Inflammatory macrophage treated with lipopolysaccharide for 1 hour (primary cell): ENCODE data around the gene ZFP36L2.

ENCODE experiments used
- DNase-seq, 2 donors: peaks; one replicate each; pipeline ENCODE4 v3.0.0-alpha.2; 2020 to 2022

The ZFP36L2 gene

DNA sequence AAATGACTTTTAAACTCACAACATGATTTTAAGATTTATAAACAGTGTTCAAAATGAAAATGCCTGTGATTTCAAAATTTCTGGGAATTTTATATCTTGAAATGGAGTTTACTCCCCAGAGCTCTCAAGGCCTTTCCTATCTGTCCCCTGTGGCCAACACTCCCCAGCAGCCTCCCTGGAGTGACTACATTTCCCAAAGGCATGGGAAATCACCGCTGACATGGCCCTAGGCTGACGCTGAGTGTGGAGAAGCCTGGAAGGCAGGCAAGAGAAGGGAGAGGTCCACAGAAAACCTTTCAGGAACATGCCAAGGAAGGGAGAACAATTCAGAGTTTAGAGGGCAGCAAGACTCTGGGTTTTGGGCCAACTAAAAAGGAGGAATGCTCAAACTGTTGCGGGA is 20.2 kb upstream of the ZFP36L2 start:
- no peak for DNase-seq

DNA sequence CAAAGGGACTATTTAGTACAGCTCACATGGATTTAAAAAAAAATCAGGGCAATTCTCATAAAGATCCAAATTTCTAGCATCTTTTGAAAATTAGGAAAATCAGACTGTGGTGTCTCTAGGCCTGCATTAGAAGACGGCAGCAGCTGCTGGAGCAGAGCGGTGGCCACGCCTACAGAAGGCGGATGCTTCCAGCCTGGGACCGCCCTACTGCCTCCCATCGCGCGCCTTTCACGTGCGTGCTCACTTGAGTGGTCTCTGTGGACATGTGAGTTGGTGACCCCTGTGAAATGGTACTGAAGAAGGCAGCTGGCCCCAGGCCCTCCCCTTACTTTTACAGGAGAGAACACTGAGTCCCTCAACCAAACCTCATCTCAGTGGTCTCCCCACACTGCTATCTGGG is 15.2 kb upstream of the ZFP36L2 start:
- DNase-seq = no peak

DNA sequence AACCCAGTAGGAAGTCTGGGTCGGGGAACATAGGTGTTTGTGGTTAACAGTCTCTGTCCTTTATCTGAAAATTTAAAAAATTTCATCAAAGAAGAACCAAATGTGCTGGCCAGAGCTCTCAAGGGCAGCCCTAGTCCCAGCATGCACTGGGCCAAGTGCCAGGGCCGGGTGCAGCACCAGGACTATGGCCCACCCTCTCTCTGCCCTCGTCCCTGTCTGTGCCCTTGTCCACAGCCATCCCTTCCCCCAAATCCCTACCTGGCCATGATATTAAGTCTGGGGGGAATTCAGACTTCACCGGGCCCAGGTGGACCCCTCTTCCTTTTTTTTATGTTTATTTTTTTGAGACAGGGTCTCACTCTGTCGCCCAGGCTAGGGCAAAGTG is 14.4 kb upstream of the ZFP36L2 start:
- DNase-seq = no peak

DNA sequence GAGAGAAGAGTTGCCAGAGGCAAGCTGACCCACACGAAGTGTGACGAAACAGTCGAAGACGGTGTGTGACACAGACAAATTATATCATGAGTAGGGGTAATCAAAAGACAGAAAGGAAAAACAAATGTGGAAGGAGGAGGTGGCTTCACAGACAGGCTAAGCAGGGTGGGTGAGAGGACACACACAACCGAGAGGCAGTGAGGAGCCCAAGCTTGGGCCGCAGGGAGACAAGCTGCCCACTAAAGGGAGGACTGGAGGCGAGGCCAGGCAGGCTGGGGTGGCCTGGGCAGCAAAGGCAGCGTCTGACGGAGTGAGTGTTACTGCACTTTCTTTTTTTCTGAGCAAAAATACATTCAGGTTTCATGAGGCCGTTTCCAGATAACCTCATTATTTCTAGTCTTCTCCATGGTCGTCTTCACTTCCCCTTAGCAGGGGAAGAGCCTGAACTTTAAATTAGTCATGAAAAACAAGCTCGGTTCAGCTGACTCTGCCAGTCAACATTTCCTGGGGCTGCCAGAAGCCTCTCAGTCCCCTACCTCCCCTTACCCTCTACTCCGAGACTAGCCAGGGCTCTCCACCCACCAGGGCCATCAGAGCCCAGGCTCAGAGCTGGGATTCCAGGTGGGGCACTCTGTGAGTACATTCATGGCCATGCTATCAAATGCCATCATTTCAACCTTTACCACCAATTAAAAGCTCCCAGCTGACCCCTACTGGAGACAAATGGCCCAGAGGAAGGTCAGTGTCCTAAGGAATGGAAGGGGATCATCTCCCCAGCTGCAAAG is 13.8 kb upstream of the ZFP36L2 start:
- peak; percentile 55 to 60 for DNase-seq

DNA sequence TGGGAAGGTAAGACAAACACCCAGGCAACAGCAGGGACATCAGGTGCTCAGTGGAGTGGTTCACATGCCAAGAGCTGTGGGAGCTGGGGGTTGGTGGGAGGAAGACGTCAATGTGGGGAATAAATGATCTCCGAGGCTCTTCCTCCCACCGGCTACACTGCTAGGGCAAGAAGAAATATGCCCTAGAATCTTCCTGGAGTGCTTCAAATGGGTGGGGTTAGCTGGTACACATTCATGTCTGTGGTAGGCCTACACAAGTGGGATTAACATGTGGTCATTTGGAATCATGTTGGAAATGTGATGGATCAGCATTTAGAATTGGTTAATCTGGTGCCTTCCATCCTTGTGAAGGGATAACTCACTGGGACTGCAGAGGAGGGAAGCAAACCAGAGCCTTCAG is 12.4 kb upstream of the ZFP36L2 start:
- DNase-seq = no peak

DNA sequence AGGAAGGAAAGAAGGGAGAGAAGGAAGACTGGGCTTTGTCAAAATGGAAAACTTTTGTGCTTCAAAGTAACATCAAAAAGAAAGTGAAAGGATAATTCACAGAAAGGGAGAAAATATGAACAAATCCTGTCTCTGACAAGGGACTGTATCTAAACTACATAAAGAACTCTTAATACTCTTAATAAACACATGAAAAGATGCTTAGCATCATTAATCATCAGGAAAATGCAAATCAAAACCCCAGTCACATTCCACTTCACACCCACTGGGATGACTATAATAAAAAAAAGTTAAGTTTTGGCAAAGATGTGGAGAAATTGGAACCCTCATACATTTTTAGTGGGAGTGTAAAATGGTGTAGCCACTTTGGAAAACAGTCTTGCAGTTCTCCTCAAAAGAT is 11.8 kb upstream of the ZFP36L2 start:
- no peak for DNase-seq

DNA sequence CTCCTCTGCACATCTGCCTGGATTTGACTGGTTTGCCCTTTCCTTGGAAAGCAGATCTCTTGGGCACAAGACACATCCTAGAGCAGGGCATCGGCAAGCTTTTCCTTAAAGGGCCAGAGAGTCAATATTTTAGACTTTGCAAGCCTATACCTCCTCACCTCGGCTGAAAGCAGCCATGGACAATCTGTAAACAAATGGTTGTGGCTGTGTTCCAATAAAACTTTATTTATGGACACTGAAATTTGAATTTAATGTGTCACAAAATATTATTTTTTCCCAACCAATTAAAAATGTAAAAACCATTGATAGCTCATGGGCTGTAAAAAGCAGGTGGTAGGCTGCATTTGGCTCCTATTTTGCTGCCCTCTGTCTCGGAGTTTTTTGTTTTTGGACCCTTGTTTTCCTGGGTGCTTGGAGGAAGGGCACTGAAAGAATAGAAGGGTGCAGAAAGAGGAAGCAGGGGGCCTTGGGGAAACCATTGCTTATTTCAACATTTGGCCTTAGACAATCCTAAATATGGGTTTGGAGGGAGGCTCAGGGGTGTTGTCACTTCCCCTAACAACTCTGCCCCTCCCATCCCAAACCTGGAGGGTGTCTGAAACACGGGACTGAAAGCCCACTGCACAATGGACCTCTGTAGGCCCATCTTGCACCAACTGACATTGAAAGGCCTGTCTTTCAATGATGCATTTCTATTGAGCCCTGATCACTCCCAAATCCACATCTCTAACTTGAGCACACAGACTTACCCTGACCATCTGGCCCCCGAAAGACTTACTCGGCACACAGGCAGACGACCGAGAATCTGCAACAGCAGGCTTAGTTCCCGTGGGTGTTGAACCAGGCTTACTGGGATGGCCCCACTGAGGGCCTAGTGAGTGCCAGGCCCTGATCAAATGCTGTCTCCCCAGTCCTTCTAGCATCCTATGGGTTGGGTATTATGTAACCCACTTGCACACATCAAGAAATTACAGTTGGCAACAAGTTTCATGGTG is 7.1 kb upstream of the ZFP36L2 start:
- DNase-seq = peak; percentile 61 to 64

DNA sequence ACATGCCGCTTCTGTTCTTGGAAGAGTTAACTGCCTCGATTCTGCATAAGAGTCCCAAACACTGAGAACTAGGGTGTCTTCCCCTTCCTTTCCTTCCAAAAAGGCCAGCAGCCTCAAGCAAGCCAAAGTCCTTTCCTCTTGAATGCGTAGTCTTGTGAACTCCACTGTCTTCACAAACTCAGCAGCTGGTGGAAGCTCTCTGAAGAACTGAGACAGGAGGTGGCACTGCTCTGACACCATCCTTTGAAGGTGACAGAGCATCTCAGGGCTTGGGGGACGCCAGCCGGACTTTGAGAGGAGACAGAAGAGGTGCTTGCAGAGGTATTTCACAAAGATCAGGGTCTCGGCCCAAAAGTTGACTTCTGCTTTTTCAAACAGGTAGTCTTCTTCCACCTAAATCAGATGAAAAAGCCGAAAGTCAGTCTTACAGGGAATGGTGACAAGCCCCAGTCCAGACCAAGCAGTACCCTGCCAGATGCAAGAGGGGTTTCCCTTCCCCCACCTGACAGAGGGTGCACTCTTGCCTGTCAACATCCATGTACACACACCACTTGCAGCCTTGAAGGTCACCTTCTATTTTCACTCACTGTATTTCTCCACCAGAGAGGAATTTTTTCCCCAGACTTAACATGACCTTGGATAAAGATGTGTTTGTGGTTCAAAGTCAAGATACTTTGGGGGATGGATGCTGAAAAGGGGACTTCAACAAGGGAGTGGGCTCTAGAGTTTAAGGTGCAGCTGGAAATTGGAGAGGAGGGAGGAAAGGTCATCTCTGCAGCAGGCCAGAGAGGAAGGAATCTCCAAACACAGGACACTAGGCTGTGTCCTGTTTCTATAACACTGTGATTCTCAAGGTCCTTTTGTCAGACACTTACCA is 4.8 kb upstream of the ZFP36L2 start:
- no peak for DNase-seq

DNA sequence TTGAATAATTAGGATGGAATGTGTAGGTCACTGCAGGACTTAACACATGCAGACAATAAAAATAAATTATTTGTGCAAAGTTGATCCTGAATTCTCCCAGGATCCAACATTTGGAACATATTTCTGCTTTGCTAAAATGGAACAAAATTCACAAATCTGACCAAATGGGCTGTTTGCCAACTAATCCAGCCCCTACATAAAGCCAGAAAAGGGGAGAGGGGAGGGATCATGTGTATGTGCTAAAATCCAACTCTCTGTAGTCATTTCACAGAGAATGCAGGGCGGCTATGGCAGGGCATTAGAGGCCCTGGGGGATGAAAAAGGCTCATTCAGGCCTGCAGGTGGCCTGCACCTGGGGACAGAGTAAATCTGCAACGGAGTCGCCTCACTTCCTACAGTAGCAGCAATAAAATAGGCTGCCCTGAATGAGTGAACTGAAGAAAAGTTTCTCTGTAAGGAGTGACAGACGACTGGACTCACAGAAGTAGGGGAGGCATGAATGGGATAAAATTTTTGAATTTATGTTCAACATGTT is 4.0 kb upstream of the ZFP36L2 start:
- DNase-seq = no peak

DNA sequence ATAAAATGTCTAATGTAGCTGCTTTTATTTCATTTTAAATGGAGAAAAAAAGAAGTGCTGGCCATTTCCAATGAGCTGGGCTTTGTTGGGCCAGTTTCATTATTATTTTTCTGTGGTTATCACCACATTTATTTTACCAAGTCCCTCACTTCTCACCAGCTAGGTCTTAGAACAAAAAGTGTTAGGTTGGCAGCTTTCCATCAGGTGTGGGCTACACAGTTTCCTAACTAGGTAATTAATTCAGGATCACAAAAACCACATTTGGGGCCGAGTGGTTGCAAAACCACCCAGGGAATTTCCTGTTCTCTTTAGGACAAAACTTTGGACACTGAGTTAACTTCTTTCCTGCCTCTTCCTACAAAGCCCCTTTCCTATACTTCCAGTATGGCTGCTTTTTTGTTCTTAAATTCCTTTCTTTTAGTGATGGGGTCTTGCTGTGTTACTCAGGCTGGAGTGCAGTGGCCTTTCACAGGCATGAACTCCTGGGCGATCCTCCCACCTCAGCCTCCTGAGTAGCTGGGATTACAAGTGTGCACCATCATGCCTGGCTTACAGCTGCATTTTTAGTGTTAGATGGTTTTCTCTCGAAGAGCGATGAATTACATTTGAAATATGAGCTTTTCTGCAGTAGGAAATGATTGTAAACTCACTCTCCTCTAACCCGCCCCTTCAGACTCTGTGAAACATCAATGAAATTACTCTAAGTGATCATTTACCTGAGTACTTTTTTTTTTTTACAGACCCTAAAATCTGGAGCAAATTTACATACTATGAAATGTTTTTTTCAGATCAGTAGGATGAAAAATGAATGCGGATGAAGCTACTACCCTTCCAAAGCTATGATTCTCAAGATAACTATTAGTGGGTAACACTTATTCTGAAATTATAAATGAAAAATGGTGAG is 2.6 kb upstream of the ZFP36L2 start:
- no peak for DNase-seq

DNA sequence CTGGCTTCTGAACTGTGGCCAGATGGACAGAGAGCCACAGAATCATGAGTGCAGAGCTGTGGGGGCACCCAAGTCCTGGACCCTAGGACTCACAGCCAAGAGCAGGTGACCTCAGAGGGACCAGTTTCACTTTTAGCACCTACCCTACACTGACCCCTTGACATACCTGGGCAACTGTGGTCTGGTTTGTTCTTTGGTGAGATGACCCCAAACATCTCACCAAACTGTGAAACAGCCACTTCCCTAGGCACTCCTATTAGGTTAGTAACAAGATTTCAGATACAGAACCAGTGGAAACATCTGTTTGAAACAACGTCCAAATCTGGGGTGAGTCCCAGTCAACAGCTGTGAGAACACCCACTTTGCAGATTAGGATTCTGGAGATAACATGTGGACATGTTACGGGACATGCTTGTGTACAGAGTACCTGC is 1.9 kb upstream of the ZFP36L2 start:
- no peak for DNase-seq

DNA sequence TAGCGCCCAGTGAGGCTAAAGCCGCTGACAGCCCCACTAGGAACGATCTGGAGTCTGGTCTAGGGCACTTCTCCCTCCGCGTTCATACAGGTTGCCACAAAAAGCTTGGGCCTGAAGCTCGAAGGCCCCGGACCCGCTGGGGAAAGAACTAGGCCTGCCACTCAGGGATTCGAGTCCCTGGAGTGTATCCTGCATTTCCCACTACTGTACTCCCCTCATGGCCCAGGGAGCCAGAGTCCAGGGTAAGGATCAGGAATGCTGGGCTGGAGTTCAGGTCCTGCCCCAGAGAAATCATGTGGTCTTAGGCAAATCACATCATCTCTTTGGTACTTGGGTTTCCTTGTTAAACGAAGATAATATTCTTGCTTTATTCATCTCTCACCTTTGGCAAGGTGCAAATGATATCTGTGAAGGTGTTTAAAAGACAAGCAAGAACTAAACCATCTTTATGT is 1.4 kb upstream of the ZFP36L2 start:
- peak in 1 of 2 donors; percentile 67 for DNase-seq

DNA sequence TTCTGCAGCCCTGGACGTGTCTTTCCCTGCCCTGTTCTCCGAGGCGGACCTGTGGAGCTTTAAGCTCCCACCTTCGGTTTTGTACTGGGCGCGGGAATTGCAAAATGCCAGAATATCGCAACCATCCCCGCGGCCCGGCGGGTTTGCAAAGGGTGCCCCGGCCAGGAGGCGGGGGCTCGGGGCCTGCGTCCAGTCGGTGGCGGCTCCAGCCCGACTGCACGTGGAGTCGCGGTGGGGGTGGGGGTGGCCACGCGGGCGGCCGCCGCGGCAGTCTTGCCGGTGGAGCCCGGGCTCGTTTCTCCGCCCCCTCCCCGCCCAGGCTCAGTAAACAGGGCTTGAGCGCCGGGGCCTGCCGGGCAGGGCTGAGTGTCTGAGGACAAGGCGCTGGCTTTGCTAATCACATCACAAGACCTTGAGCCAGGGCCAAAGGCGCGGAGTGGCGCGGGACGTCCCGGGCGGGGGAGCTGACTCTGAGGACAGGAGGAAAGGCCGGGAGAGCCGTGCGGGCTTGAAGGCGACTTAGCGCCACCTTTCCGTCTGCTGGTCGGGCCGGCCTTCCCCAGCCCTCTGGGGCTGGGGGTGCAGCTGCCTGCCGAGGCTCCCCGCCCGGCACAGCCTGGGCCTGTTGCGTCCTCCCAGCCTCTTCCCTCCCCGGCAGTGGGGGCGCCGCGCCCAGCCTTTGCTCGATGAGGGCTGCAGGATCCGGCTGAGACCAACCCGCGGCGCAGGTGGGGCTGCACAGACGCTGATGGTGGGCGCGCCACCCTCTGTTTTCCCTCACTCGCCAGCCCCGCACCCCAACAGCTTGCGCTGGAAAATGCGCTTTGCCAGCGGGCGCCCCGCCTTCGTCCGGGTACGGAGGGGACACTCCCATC is 786 bp upstream of the ZFP36L2 start:
- peak; percentile 80 to 92 for DNase-seq

DNA sequence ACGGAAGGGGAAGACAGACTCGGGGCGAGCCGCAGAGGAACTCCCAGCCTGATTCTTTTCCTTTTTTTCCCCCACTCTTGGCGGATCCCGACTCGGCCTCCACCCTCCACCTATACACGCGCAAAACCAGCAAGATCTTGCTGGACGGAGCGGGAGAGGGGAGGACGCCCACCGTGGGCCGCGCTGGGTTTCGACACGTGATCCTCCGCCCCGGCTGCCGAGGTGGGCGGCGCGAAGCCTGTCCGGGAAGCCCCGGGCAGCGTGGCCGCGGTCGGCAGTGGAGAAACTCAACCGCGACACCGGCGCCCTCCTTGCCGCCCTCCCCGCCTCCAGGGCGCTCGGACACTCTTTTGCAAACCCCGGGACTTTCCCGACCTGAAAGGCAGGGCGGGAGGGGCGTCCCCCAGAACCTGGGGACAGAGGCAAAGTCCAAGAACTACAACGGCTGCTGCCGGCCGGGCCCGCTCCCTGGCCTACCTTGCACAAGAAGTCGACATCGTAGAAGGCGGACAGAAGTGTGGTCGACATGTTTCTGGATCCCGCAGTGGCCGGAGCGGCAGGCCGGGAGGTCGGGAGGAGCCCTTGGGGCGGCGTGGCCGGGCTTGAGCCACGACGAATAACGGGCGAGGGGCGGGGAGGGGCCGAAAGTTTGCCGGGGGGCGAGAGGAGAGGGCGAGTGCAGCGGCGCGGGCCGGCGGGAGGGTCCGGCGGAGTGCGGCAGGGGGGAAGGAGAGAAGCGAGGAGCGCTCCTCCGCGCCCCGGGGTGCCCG is 433 bp downstream of the ZFP36L2 start:
- DNase-seq = peak; percentile 92 to 96

DNA sequence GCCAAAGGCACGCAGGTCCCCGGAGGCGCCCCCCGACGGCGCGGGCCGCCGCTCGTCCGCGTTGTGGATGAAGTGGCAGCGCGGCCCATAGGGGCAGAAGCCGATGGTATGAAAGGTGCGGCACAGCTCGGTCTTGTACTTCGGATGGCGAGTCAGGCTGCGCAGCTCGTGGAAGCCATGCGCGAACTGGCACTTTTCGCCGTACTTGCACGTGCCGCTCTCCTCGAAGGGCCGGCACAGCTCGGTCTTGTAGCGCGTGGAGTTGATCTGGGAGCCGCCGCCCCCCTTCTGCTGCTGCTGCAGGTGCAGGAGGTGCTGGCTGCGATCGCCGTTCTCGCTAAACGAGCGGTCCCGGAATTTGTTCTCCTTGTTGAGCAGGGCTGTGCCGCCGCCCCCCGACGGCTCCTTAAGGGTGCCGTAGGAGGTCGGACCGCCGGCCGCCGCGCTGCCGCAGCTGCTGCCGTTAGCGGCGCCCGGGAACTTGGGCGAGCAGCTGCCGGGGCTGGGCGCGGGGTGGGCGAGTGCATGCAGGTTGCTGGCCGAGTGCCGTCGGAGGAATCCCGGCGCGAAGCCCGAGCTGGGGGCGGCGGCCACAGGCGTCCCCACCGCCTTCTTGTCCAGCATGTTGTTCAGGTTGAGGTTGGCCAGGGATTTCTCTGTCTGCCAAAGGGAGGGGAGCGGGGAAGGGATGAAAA is 1.2 kb downstream of the ZFP36L2 start:
- peak in 1 of 2 donors; percentile 27 for DNase-seq

DNA sequence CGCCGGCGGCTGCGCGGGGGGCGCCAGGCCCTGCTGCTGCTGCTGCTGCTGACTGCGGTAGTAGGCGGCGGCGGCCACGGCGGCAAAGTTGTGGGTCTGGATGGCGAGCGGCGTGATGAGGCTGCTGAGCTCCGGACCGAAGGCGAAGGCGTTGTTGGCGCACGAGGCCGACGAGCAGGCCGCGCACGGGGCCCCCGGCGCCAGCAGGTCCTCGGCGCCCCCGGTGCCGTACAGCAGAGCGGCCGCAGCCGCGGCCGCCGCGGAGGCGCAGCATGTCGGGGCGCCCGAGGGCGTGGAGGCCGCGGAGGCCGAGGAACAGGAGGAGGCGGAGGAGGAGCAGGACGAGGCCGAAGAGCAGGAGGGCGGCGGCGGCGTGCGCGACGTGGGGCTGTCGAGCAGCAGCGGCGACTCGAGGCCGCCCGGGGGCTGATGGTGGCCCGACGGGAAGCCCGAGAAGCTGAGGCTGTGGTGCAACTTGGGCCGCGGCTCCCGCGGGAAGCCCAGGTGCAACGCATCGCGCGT is 1.8 kb downstream of the ZFP36L2 start:
- no peak for DNase-seq

DNA sequence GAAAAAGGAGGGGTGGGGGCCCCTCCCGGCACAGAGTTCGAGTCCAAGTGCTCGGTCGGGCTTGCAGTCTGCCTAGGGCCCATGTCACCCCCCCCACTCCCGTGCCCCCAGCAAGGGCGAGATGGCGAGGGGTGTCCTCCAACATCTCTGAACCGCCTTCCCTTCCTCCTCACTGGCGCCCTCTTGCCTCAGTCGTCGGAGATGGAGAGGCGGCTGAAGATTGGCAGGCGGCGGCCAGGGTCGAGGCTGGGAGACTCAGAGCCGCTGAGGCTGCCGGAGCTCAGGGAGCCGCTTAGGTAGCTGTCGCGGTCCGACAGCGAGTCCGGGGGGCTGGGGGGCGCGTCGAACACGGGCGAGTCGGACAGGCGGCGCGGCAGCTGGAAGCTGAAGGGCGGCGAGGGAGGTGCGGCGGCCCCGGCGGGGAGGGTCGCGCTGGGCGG is 2.3 kb downstream of the ZFP36L2 start:
- DNase-seq = peak; percentile 52 to 54

DNA sequence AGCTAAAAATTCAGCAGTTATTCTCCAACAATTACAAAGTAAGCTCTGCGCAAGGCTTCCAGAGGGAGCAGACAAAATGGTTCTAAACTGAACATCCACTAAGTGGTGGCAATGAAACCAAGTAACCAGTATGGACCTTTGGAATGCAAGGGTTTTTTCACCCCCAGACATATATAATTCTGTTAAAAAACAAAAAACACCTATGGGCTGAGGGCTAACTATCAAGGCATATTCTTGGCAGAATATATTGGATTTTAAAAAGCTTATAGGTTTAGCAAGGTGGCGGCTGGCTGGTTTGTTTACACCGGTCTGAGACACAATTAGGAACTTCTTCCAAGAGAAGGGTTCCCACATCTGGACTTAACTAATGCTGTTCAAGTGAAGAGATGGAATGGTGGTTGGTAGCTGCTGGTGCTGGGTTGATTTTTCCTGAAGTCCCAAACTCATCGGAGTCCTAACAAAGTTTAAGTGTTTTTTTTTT is 2.8 kb downstream of the ZFP36L2 start:
- no peak for DNase-seq
